ENCODE data around the gene SRSF9.

DNA sequence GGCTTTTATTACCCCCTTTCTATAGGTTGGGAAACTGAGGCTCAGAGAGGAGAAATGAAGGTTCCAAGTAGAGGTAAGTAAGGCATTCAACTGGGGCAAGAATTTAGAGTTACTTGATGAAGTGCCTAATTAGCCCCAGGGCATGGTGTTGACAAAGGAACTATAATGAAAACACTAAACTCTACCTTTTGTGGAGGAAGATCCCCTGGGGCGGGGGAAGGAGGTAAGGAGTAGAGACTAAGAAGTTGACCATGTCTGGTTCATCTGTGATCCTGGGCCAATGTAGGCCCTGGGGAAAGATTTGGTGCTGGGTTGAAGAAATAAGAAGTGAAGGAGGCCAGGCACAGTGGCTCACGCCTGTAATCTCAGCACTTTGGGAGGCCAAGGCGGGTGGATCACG is 47.8 kb downstream of the SRSF9 start:
- TF ChIP-seq CTCF (IDR thresholded peaks at IDR 0.05): no peak
- no peak for TF ChIP-seq POLR2A (IDR thresholded peaks at IDR 0.05)

Measured in heart left ventricle (tissue), 13 donors.